Measurements from ENCODE around the gene LETM1.

GRCh38 chr4:1885414-1885813, 29.5 kb upstream of the LETM1 start:
- no peak for TF ChIP-seq CTCF (conservative IDR thresholded peaks at IDR 0.05; ENCODE audit: low read depth, low read length)
- no peak for TF ChIP-seq EZH2 (IDR thresholded peaks at IDR 0.05; ENCODE audit: borderline replicate concordance, low read depth, low read length, poor library complexity, severe bottlenecking)

Measured in A673 (cell line).